Activated T-helper 2 cell treated with anti-CD3 and anti-CD28 coated beads, Interferon-gamma antibody, Interleukin-2, Interleukin-4, amounts not matched to agents 10 μg/mL and 5 μg/mL and 100 μg/mL, durations not matched to agents 14 hours and 24 hours and 36 hours (primary cell): ENCODE data around the gene ALK. TPM values are rescaled to one million over a fixed set of nuclear protein-coding genes. Genes with fewer than 3 reads are reported as not detected.

Experiments used
- DNase-seq: peaks from one replicate; pipeline ENCODE4 v3.0.0; 2021; ENCODE audit warnings: low spot score
- H3K27ac Mint-ChIP-seq: one replicate; pipeline ENCODE4 v1.8.0; 2021; ENCODE audit warnings: mixed read lengths
- H3K27me3 Mint-ChIP-seq: one replicate; pipeline ENCODE4 v1.8.0; 2021; ENCODE audit warnings: low read depth, mixed read lengths
- H3K36me3 Mint-ChIP-seq: one replicate; pipeline ENCODE4 v1.8.0; 2021; ENCODE audit warnings: low read depth, mixed read lengths
- H3K4me1 Mint-ChIP-seq: one replicate; pipeline ENCODE4 v1.8.0; 2021; ENCODE audit warnings: low read depth, mixed read lengths
- H3K4me3 Mint-ChIP-seq: one replicate; pipeline ENCODE4 v1.8.0; 2021; ENCODE audit warnings: low read depth, mild to moderate bottlenecking, moderate library complexity, mixed read lengths
- H3K9me3 Mint-ChIP-seq: one replicate; pipeline ENCODE4 v1.8.0; 2021; ENCODE audit warnings: mixed read lengths
- intact Hi-C: fragments of 100-400 bp; cut with micrococcal nuclease; formaldehyde crosslinking; loops from one replicate; pipeline ENCODE4 v1.15.1; 2023
- total RNA-seq: library from RNA; stranded (reverse); gene quantifications from 2 replicates; pipeline ENCODE4 v1.2.3, GENCODE V29; 2022

ALK gene
- total RNA-seq, 1 donor from 2014 or later: not detected

DNA sequence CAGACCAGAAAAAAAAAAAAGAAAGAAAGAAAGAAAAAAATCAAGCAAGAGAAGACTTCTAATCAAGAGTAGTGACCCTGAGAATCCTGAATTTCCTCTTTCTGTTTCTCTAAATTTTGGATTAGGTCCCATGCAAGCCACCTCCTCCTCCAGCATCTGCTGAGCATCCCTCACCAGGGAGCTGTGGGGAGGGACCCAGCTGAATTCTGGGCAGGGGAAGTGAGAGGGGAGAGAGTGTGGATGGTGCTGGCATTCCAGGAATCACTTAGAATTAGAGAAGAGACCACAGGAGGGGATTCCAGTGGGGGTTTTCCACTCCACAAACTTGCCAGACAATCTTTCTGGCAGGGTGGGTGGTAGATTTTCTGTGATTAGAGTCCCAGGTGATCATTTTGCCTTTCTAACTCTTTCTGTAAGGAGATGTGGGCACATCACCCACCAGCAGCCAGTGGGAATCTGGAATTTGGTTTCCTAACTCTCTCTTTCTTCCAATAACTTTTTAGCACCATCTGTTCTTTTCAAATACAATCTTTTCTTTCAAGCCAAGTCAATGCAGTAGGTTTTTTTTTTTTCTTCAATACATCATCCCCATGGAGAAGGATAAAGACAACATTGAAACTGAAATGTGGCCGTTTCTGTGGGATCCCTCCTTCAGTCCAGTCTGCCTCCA lies 526.9 kb downstream of the ALK start:
- H3K9me3 Mint-ChIP-seq: no peaks in the 10 kb centered on the region
- no peak overlapping the region for H3K4me3 Mint-ChIP-seq
- H3K27me3 Mint-ChIP-seq: peaks cover 10% of the 10 kb centered on the region
- intact Hi-C loops: no loop called here
- H3K27ac Mint-ChIP-seq: no peak overlapping the region
- no peak for DNase-seq
- no peaks in the 10 kb centered on the region for H3K4me1 Mint-ChIP-seq
- no peaks in the 10 kb centered on the region for H3K36me3 Mint-ChIP-seq

DNA sequence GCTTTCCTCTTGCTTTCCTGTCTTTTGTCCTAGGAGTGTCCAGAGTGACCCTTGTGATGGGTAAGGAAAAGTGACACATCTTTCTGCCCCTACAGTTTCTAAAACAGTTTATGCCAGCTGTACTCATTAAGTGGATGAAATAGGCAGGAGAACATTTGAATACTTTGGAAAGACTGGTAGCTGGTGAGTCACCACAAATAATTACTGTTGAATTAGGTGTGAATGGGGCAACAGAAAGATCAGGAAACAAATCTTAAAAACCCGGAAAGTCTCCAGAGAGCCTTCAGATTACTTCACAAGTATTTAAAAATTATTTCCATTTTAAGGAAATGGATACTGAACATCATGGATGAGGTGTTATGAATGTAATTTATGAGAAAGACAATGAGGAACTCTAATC lies 527.7 kb downstream of the ALK start:
- H3K9me3 Mint-ChIP-seq: no peaks in the 10 kb centered on the region
- intact Hi-C loops: no loop called here
- no peak overlapping the region for H3K27ac Mint-ChIP-seq
- peaks cover 10% of the 10 kb centered on the region for H3K27me3 Mint-ChIP-seq
- H3K36me3 Mint-ChIP-seq: no peaks in the 10 kb centered on the region
- H3K4me1 Mint-ChIP-seq: no peaks in the 10 kb centered on the region
- H3K4me3 Mint-ChIP-seq: no peak overlapping the region
- DNase-seq: no peak

DNA sequence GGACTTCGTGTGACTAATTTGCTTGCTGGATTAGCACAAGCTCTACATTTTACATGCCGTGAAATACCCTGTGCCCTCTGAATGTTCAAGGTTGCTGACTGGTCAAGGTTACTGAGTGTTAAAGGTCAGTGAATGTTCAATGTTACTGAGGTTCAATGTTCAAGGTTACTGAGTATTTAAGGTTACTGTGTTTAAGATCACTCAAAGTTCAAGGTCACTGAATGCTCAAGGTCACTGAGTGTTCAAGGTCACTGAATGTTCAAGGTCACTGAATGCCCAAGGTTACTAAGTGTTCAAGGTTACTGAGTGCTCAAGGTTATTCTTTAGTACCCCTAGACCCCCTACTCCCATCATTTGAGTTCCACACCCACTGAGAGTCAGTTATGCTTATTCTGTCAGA lies 528.6 kb downstream of the ALK start:
- intact Hi-C loops: no loop called here
- no peak for DNase-seq
- Mint-ChIP-seq H3K9me3 (no peaks in the 10 kb centered on the region), H3K4me3 (no peak overlapping the region), H3K4me1 (no peaks in the 10 kb centered on the region), H3K27ac (no peak overlapping the region), H3K36me3 (no peaks in the 10 kb centered on the region), H3K27me3 (peaks cover 10% of the 10 kb centered on the region)

DNA sequence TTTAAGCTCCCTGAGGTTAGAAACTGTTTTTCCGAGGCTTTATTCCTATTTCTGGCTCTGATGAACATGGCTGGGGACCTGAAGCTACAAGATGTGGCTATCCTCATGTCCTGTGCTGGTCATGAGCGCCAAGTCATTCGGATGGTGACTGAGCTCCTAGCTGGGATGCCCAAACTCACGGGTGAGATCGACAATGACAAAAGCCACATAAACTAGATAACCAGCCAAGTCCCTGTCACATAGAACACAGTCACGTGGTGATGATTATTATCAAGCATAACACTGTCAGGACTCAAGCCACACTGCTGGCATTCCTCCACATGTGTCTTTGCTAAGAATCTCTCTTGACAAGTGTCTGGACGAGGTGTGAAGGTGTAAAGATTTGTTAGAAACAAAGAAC lies 531.2 kb downstream of the ALK start:
- intact Hi-C loops: no loop called here
- H3K27ac Mint-ChIP-seq: no peak overlapping the region
- no peak for DNase-seq
- H3K36me3 Mint-ChIP-seq: no peaks in the 10 kb centered on the region
- no peaks in the 10 kb centered on the region for H3K9me3 Mint-ChIP-seq
- H3K27me3 Mint-ChIP-seq: peaks cover 16% of the 10 kb centered on the region
- no peaks in the 10 kb centered on the region for H3K4me1 Mint-ChIP-seq
- H3K4me3 Mint-ChIP-seq: no peak overlapping the region

DNA sequence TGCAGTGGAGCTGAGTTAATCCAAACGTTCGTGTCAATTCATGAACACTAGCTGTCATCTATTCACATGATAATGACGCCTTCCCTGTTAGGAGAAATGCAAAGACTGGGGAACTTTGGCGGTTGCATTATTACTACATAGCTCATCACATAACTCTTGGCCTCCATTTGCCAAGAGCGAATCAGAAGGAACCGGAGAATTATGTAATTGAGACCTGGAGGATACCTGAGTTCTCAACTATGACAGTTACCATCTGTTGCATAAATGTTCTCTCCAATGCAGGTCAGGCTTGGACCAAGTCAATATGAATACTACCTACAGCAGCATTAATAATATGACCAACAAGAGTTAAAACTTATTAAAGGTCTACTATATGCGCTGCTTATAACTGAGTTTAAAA lies 531.7 kb downstream of the ALK start:
- intact Hi-C loops: no loop called here
- Mint-ChIP-seq H3K27me3 (peaks cover 16% of the 10 kb centered on the region), H3K27ac (no peak overlapping the region), H3K4me1 (no peaks in the 10 kb centered on the region), H3K36me3 (no peaks in the 10 kb centered on the region), H3K9me3 (no peaks in the 10 kb centered on the region), H3K4me3 (no peak overlapping the region)
- no peak for DNase-seq

DNA sequence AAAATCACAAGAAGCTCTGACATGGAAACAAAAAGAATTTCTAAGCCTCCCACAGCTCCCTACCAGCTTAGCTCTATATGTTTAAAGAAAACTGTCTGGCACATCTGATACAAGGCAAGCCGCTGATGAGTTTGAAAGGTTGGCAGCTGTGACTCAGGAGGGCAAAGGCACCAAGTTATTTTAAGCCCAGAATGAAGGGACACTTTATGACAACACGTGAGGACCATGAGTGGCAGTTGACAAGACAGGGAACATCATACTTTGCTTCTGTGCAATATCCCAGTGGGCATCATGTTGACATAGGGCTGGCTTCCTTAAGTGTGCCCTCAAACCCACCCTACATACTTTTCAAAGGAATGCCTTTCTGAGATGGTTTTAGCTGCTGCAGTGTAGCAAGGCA lies 533.3 kb downstream of the ALK start:
- DNase-seq: no peak
- no peak overlapping the region for H3K27ac Mint-ChIP-seq
- H3K9me3 Mint-ChIP-seq: no peaks in the 10 kb centered on the region
- peaks cover 15% of the 10 kb centered on the region for H3K27me3 Mint-ChIP-seq
- no peaks in the 10 kb centered on the region for H3K4me1 Mint-ChIP-seq
- no peaks in the 10 kb centered on the region for H3K36me3 Mint-ChIP-seq
- no peak overlapping the region for H3K4me3 Mint-ChIP-seq
- intact Hi-C loops: no loop called here

DNA sequence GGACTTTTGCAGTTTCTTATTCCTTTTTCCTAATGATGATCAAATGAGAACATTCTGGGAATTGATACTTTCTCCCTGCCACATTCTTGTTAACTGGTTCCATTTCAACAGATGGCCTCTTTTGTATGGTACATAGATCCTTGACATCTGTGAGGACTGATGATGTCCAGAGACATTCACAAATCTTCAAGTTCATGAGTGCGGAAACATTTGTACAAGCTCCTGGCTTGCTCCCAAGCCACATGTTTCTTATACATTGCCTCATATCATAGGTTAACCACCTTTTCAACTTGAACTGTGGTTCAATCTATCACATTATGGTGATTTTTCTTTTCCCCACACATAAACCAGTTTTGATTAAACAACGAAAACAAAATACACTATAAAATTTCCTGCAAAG lies 538.9 kb downstream of the ALK start:
- Mint-ChIP-seq H3K9me3 (no peaks in the 10 kb centered on the region), H3K4me3 (no peak overlapping the region), H3K36me3 (no peaks in the 10 kb centered on the region), H3K4me1 (no peaks in the 10 kb centered on the region), H3K27ac (no peak overlapping the region), H3K27me3 (peaks cover 22% of the 10 kb centered on the region)
- intact Hi-C loops: no loop called here
- DNase-seq: no peak

DNA sequence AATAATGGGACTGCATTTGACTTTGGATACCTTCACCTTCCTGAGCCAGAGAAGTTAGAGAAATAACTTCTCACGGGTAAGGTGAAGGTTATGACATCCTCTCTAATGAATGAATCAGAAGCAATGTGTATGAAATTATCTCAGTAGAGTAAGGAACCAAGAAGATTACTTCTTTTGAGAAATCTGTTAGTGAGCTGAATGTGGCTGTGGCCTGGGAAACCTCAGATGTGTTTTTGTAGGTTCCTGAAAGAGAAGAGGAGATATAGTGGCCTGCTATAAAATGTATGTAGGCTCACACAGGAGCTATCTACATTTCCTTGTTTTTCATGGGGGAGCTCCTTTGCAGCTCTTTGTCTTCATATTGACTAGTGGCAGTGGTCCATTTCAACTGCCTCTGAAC lies 543.6 kb downstream of the ALK start:
- Mint-ChIP-seq H3K27me3 (peaks cover 15% of the 10 kb centered on the region), H3K4me3 (no peak overlapping the region), H3K36me3 (no peaks in the 10 kb centered on the region), H3K4me1 (no peaks in the 10 kb centered on the region), H3K27ac (no peak overlapping the region), H3K9me3 (no peaks in the 10 kb centered on the region)
- DNase-seq: no peak
- intact Hi-C loops: no loop called here

DNA sequence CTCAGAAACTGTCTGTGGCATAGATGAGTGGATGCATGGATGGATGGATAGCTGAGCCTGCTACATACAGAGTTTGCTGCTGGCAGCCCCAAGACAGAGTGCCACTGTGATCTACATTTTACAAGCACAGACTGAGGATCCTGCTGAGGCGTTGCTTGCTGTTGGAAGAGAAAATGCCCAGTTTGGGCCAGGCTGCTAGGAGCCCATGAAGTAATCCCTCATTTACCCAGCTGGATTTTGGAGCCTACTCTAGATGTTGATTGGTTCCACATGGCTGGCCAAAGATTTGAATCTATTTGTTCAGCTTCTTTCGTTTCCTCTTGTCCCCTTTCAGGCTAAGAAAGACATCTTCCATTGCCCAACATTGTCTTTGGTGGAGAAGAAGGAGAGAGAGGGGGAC lies 544.8 kb downstream of the ALK start:
- H3K36me3 Mint-ChIP-seq: no peaks in the 10 kb centered on the region
- no peak overlapping the region for H3K27ac Mint-ChIP-seq
- H3K4me1 Mint-ChIP-seq: no peaks in the 10 kb centered on the region
- no peak overlapping the region for H3K4me3 Mint-ChIP-seq
- no peaks in the 10 kb centered on the region for H3K9me3 Mint-ChIP-seq
- H3K27me3 Mint-ChIP-seq: peaks cover 11% of the 10 kb centered on the region
- intact Hi-C loops: no loop called here
- no peak for DNase-seq

DNA sequence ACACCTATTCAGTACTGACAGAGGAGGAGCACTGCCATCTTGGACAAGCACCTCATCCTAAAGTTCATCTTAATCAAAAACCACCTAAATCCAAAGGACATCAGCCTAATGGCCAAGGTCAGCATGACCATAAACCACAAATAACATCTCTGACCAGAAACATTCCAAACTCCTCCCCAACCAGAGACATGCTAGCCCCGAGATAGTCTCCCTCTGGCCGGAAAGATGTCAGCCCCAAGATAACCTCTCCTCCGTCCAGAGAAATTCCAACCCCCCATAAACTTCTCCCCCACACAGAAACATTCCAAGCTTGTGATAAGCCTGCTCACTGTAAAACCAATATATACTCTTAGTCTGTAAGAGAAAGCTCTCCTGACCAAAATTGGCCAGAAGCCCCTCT lies 545.5 kb downstream of the ALK start:
- no peak for DNase-seq
- H3K27ac Mint-ChIP-seq: no peak overlapping the region
- H3K4me3 Mint-ChIP-seq: no peak overlapping the region
- peaks cover 9% of the 10 kb centered on the region for H3K27me3 Mint-ChIP-seq
- H3K36me3 Mint-ChIP-seq: no peaks in the 10 kb centered on the region
- H3K9me3 Mint-ChIP-seq: no peaks in the 10 kb centered on the region
- H3K4me1 Mint-ChIP-seq: no peaks in the 10 kb centered on the region
- intact Hi-C loops: no loop called here

DNA sequence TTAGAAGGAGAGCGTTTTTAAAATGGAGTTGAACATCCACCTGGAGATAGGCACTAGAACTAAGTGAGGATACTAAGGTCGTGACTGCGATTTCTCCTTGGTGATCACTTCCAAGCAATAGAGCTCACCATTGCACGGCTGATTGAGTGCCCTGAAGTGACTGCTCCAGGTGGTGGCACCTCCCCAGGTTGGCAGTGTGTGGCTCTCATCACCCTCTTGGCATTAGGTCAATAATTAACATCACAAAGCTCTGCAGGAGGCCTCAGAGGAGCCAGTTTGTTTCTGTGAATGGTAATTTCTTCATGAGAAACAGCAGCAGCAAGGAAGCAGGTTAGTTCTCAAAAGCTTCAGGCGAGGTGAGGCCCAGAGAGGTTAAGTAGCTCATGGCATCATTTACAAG lies 546.6 kb downstream of the ALK start:
- no peak for DNase-seq
- Mint-ChIP-seq H3K27ac (no peak overlapping the region), H3K4me1 (no peaks in the 10 kb centered on the region), H3K4me3 (no peak overlapping the region), H3K36me3 (no peaks in the 10 kb centered on the region), H3K9me3 (no peaks in the 10 kb centered on the region), H3K27me3 (peaks cover 10% of the 10 kb centered on the region)
- intact Hi-C loops: no loop called here

DNA sequence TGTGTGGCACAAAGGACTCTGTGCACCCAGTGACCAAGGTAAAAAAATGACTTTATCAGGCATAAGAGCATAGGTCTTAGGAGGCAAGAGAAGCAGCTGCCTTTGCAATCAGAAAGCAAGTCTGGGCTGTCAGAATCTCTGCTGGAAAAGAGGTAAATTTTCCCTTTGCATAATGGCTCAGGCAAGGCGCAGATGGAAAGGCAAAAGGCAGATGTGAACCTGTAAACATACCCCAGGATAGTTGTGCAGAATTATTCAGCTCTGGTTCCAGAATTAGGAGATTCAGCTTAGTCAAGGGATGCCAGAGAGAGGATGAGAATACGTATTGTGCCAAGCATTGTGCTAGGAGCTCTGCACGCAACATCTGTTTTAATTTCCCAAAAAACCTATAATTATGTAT lies 547.5 kb downstream of the ALK start:
- H3K27me3 Mint-ChIP-seq: peaks cover 10% of the 10 kb centered on the region
- H3K4me3 Mint-ChIP-seq: no peak overlapping the region
- no peaks in the 10 kb centered on the region for H3K4me1 Mint-ChIP-seq
- intact Hi-C loops: no loop called here
- no peaks in the 10 kb centered on the region for H3K9me3 Mint-ChIP-seq
- H3K36me3 Mint-ChIP-seq: no peaks in the 10 kb centered on the region
- H3K27ac Mint-ChIP-seq: no peak overlapping the region
- no peak for DNase-seq

DNA sequence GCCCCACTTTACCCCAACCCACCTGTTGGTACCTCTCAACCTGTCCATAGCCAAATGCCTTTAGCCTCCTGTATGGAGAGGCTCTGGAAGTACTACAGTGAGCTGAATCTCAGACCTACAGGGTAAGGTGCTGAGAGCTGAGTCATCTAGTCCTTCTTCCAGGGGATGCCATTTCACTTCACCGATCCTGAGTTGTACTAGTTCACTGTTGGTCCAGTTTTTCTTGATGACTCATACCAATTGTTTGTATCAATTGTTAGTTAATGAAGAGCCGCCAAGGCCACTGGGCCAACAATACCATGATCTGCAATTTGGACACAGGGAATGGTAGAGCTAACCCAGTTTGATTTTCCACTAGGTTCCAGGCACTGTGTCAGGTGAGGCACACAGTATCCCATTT lies 549.2 kb downstream of the ALK start:
- Mint-ChIP-seq H3K4me1 (no peaks in the 10 kb centered on the region), H3K36me3 (no peaks in the 10 kb centered on the region), H3K27me3 (peaks cover 8% of the 10 kb centered on the region), H3K27ac (no peak overlapping the region), H3K4me3 (no peak overlapping the region), H3K9me3 (no peaks in the 10 kb centered on the region)
- no peak for DNase-seq
- intact Hi-C loops: no loop called here

DNA sequence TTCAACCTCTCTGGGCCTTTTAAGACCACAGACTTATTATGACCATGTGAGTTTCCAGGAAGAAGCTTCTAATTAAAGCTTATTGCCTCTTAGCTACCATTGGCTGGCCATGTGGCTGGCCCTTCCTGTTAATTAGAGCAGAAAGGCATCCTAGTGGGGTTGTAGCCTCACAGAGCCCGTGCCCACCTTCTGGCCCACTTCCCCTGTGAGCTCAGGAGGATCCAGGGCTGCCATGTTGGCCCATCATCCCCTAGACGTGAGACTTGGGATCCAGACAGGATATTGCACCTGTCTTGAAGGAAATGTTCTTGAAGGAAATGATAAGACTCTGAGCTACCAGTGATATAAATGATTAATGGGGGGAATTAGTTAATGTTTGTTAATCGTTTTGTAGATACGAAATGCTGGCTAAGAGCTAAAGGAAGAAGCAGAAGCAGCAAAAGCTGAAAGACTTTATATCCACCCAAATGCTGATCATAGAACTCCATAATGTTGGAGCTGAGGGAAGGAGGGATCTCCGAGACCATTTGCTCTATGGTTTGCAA lies 550.7 kb downstream of the ALK start:
- DNase-seq: no peak
- Mint-ChIP-seq H3K36me3 (no peaks in the 10 kb centered on the region), H3K4me3 (no peak overlapping the region), H3K9me3 (no peaks in the 10 kb centered on the region), H3K4me1 (no peaks in the 10 kb centered on the region), H3K27me3 (peaks cover 13% of the 10 kb centered on the region), H3K27ac (no peak overlapping the region)
- intact Hi-C loops: no loop called here
